Measurements from ENCODE around the gene LDLRAD4.

LDLRAD4 gene

DNA sequence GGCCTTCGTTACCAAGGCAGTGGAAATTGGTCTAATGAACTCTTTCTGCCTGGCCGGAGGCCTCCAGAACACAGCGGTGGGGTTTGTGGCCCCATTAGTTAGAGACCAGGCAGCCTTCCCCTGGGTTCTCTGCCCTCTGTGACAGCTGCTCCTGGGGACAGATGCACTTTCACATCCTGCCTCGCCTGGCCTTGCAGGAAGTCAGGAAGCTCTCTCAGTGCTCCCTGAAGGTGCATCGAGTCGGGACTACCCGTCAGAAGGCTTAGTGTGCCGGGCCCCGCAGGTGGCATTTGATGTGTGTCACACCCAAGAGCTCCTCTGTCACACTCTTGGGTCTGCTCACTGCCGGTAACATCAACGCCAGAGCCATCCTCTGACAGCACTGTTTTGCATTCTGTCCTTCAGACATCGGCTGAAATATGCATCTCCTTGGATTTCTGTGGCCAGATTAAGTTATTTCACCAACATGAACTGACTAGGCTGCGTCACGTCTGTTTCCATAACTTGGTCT lies 158.3 kb downstream of the LDLRAD4 start:
- DNase-seq = no peak

DNA sequence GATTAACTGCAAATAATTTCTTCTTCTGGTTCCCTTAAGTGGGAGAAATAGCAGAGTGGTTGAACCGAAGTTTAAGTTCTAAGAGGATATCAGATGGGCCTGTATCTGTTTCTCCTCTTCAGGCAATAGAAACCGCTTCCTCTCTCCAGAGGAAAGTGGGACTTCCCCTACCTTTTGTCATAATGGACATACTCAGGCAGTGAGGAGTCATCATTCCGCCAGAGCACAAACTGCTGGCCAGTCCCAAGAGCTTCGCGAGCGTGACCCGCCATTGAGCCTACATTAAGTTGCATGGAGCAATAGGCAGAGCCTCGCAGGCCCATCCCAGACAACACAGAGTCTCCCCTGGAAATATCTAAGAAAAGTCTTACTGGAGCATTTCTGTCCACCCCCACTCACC lies 158.9 kb downstream of the LDLRAD4 start:
- DNase-seq = no peak

DNA sequence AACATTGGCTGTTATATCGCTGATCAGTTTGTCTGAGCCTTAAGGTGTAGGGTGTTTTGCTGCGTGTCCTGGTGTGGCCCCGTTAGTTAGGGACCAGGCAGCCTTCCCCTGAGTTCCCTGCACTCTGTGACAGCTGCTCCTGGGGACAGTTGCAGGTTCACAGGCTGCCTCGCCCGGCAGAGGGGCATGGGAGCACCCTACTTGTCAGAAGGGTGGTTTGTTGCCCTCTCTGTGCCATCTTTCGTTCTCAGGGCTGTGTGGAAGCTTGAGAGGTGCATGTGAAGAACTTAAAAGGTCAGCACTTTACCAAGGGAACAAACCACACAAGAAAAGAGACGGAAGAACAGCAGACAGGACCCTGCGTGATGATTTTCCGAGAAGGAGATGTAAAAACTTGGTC lies 159.6 kb downstream of the LDLRAD4 start:
- no peak for DNase-seq

DNA sequence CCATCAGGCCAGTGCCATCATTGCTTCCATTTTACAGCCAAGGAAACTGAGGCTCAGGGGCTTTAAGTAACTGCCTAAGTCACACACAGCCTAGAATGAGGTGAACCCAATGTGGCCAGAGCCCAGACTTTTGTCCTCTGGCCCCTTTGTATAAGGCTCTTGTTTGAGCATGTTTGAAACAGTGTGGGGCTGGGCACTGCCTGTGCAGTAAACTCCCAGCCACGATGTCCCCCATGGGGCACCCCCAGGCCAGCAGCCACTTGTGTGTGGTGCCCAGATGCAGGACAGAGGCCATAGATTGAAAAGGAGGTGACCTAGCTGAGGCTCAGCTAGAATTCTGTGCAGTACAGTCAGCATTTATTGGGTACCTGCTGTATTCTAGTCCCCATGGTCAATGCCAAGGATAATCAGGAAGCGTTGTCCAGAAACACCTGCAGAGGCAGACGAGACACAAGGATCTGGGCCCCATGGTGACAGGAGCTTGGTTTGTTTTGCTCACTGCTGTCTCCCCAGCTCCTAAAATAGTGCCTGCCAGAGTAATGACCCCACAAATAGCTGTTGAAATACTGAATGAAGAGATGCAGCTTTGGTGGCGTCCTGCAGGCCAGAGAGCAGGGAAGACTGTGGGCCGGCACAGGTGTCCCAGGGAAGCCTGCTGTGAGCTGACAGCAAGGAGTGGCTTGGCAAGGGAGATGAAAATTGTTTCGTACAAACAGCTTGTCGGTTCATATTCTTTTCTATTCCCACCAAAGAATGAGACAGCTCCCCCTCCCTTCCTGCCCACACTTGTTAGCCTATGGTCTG lies 160.7 kb downstream of the LDLRAD4 start:
- no peak for DNase-seq

DNA sequence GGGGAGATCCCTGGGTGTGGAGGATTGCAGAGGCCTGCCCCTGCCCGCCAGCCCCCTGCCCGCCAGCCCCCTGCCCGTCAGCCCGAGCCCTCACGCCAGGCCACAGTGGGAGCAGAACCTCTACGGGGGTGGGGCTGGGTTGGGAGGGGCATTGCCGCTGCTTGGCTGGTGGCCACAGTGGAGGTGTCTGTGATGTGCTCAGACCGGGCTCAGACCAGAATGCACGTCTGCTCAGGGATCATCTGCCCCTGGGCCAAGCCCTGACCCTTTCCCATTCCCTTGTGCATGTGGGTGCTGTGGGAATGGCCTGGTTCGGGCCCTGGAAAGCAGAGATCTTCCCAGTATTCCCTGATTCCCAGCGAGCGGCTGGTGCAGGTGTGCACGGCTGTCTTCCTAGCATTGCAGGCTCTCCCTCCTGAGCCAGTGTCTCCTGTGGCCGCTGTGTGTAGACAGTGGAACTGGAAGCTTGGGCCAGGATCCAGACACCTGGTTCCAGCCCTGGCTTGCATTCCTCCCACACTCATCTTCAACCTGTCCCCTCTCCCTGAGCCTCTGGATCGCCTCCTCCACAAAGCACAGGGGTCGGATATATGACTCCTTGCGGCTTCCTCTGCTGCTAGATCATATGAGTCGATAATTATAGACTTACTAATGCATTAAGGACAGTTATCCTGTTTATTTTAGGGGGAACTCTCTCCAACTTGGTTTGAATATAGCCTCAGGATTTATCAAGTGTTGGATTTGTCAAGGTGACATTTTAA lies 161.6 kb downstream of the LDLRAD4 start:
- no peak for DNase-seq

DNA sequence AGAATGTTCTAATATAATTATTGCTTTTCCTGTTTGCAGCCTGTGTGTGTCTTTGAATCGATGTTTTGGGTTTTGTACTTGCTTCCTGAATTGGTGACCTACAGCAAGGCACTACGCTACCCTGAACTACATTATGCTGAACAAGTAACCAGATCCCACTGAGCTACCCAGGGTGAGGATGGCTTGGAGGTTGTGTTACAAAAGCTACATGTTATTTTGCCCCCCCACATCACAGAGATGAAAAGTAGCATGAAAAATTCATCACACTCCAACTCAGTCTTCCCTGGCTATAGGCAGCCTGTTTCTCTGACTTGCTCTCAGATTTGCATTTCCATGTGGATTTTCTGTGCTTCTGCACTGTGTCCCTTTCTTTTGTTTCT lies 162.1 kb downstream of the LDLRAD4 start:
- no peak for DNase-seq

DNA sequence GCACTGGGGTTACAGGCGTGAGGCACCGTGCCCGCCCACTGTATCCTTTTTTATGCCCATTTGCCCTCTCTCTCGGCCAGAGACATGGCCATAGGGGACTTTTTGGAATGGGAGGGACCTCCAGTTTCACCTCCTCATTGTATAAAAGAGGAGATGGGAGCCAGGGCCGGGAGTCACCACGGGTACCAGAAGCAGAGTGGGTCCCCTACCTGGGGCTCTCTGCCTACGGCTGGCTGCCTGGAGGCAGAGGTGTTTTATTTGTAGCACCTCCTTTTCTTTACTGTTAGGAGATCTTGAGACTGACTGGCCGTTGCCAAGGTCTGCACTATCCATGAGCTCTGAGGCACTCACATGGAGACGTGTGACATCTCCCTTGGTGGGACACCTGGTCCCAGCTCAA lies 162.8 kb downstream of the LDLRAD4 start:
- DNase-seq = no peak

DNA sequence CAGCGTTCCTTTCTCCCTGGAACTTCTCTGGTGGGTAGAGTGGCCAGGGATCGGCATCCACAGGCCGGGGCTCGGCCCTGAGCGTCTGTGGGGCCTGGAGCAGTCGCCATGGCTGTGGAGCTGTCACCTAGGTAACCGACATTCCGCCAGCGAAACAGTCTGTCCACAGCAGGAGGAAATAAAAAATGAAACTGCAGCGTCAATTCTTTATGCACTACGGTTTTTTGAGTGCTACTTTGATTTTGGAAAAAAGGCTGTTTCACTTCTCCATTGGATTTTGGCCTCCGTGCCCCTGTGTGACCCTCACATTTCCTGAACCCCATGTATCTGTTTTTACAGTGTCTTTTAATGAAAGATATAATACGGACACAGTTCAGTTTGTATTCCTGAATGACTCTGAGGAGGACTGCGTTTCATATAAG lies 163.4 kb downstream of the LDLRAD4 start:
- DNase-seq = no peak

DNA sequence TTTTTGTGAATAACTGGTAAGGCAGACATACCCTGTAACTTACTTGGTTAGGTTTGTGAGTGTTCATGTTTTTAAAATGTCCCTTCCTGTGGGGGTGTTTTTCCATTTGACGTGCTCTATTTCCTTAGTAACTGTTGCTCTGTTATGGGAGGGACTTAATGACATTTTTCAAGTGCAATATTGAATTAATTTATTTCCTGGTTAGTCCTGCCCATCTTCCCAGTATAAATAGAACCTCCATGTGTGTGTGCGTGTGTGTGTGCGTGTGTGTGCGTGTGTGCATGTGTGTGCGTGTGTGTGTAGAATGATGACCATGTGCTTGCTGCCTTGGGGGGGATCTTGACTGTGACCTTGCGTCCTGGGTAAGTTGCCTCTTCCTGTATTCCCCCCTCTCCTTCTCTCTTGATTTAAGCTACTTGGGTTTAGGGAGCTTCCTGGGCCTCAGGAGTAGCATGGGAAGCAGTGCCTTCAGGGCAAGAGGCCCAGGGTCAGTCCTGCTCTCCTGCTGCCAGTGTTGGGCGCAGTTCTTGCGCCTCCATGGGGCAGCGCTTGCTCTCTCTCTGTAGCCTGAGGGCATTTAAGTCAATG lies 163.9 kb downstream of the LDLRAD4 start:
- DNase-seq = no peak

DNA sequence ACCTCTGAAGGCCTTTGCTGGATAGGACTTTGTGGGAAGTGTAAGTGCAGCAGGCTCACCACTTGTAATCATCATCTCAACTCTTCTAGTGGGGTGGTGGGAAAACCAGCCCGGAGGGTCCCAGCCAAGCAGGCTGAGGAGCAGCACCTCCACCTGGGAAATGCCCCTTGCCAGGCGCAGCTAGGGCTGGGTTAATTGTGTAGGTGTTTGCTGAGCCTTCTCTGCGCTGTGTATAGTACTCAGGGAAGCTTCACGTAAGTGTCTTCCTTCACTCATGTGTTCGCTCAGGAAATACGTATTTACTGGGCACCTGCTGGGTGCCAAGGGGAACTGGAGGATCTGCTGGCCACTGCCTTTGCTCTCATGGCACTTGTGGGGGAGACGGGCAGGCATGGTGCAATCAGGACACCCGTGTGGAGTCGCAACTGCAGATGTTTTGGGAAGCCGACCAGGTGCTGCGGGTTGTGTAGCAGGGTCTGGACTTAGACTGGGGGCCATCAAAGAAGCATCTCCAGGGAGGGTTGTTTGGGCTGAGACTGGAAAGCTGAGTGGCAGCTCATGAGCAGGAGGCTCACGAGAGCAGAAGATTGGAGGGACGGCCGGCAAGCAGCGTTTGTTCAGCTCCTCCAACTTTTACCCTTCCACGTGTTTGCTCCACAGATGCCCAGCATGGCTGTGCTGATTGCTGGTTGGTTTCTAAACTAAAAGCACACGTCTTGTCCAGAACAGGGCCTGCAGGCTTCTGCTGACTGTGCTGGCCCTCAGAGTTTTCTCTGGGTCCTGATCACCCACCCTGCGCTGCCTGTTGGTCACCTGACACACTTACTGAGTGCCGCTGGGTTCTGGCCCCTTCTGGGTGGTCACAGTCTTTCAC lies 164.6 kb downstream of the LDLRAD4 start:
- no peak for DNase-seq

DNA sequence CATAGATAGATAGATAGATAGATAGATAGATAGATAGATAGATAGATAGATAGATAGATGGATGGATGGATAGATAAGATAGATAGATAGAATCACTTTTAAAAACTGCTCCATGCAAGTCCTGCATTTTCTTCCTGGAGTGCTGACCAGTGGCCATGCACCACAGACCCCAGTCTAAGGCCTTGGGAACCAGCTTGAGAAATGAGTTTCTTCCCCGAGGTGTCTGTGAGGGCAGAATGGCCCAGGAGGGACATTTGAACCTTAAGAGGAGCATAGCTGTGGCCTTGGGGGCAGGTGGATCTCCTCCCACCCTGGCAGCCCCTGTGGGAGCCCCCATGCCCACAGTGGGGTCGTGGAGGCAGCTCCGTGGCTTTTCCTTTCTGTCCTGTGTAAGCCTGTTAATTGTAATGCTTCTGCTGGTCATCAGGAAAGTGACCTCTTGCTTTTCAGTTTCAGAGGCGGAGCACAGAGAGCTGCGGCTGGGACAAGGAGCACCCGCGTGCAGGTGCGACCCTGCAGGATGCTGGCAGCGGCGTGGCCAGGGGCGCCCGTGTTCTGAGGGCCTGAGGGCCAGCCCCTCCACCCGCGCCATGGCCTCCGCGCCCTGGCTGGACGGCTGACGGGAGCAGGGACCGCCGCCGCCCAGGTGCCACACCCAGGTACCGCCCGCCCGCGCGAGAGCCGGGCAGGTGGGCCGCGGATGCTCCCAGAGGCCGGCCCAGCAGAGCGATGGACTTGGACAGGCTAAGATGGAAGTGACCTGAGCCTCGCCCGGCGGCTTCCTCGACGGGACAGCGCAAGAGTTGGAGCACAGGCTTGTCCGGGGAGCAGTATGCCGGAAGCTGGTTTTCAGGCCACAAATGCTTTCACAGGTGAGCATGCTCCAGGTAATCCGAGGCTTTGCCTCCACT lies 168.6 kb downstream of the LDLRAD4 start:
- DNase-seq = no peak

DNA sequence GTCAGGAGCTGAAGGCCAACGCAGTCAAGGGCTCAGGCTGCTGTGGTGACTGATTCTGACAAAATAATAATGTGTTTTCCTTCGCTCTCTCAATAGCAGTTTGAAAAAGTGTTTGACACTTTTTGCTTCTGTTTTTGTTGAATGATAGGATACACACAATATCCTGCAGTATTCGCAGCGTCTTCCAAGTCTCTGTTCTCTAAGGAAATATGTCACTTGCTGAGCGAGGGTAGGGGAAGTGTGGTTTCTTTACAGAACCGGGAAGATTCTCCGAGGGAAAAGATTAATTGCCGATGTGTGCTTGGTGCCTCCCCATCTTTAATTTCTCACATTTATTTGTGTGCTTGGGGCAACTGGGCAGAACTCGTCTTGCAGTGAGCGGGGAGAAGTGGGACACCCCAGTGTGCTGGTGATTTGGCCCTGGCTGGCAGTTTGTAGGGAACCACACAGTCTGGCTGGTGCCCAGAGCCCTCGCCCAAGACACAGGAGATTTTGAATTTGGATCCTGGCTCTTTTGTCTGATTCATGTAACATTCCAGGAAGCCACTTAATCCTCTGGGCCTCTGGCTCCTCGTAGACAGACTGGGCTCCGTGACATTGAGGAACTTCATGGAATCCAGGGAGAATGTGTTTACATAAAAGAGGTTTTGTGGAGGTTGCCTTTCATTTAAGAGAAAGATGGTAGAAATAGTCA lies 169.4 kb downstream of the LDLRAD4 start:
- no peak for DNase-seq

DNA sequence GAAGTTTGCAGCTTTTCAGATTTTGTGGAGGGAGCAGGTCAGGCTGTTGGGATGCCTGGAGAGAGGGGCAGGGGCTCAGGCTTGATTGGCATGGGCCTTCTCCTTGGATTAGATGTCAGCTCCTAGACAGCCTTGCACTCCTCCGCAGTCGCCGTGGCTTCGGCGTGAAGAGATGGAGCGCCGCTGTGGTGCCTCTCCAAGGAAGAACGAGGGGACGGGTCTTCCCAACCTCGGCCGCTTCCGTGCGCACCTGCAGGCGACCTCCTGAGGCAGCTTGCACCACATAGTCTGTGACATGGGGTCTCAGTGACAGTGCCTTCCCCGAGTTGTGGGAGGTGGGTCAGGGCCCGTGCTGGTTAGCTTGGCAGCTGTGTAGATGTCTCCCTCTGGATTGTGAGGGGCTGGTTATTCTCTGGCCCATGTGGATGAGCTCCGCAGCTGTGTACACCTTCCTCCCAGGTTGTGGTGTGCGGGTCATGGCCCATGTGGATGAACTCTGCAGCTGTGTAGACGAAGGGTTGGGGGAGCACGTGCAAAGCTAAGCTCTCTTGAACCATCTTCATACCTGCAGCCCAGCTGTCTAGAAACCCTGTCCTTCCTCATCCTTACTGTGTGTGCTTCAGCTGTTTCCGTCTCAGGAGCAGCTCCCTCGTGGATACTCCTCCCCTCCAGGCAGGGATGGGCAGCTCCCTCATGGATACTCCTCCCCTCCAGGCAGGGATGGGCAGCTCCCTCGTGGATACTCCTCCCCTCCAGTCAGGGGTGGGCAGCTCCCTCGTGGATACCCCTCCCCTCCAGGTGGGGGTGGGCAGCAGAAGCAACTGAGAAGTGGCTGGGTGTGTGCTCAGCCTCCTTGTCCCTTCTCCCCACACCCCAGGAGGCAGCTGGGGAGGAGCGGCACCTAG lies 170.3 kb downstream of the LDLRAD4 start:
- no peak for DNase-seq

DNA sequence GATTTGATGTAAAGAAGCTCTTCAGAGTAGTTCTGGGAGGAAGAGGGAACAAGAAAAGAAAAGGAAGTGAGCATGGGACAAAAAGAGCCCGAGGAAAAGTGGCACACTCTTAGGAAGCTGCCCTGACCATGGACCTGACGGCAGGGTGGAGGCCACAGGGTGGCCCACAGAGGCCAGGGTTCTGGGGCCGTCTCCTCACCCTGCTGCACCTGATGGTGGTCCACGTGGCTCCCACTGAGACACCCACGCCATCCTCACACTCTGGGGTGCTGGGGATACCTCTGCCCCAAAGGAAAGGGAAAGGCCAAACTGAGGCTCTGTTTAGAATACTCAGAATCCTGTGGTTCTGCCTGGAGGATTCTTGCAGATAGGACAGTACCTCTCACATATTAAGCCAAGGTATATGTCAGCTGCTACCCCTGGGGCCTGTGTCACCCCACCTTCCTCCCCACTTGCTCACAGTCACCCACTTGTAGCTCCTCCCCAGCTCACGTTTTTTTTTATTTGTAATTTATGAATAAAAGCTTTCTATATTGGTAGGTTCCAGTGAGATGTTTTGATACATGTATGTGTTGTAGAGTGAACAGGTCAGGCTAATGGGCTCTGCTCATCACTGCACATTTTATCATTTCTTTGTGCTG lies 171.1 kb downstream of the LDLRAD4 start:
- no peak for DNase-seq

DNA sequence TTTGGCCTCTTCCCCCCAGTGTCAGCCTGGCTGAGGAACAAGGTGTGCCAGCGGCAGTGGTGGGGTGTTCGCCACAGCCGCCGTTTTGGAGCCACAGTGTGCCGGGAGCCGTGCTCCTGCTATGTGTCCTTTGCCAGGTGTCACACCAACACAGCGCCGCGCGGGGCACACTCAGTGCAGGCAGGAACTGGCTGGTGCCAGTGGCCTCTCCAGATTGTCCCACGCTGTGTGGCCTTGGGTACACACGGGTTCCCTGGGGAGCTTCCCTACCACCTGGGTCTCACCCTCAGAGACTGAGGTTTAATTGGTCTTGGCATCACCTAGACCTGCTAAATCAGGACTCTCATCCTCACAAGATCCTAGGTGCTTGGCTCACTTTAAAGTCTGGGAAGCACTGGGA lies 171.6 kb downstream of the LDLRAD4 start:
- no peak for DNase-seq

DNA sequence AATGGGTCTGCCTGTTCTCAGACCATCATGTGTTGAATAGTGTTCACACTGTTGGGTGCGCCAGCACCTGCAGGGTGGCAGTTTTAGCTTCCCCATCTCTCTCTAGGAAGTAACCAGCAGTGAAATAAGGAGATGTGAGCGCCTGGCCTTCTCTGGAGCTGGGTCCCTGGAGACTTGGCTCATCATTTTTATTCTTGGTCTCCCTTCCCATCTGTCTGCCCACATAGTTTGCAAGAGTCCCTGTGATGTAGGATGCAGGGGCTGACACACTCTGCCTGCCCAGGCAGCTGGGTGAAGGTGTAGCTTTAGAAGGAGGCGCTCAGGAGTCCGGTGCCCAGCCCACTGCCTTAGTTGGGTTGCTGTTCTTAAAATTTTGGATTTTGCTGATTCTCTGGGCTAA lies 172.2 kb downstream of the LDLRAD4 start:
- DNase-seq = no peak

DNA sequence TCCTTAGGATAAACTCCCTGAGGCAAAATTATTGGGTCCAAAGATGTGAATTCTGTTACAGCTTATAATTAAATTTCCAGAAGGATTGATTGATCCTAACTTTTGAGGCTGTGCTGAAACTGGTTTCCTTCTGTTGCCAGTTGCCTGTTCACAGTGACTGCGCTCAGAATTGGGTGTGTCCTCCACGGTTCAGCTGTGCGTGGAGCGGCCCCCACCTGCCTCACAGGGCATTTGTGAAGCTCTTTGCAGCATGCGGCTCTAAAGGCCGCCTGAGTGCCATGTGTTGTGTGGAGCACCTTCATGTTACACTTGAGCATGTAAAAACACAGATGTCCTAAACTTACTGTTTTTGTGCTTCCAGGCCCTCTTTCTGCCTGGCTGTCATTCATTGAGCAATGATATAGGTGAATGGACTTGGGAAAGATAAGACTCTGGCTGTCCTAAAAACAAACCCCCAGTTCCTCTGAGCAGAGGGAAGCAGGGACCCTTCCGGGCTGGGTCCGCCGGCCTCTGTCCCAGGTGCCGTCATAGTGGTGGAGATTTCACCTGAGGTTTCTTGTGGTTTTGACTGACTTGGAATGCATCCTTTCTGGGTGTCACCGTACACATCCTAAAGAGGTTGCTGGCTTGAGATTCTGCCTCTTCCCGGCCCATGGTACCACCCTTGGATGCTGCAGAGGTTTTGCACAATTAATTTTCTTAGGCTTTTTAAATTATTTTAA lies 173.6 kb downstream of the LDLRAD4 start:
- DNase-seq = no peak

DNA sequence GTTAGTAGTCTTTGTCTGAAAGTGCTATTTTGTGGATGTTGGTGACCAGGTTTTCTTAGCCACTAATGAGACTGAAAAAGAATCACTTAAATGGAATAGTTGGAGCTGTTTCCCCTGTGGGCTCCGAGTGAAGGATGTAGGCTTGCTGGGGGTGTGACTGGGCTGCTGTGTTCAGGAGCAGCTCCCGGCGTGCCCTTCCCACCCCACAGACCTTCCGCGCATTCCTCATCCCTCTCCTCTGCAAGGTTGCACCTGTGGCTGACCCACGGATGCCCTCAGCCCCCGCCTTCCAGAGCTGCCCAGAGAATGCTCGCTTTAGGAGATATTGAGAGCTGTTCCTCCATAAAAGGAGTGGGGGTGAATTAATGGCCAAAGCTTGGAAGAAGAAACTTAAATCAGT lies 174.3 kb downstream of the LDLRAD4 start:
- no peak for DNase-seq

DNA sequence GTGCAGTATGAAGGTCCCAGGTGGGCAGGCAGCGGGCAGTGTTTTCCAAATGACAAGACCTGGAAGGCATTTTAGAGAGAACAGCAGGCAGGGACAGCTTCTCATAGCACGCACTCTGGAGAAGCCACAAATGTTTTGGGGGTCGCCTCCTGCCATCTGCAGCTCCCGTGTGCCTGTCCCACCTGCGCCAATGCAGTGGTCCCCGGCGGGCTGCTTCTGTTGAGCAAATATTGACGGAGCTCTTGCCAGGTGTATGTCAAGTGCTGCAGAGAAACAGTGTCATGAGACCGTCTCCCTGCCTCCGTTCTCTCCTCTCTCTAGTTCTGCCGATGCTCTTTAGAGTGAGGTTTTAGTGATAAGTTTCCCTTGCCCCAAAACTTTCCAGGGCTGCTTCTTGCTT lies 174.8 kb downstream of the LDLRAD4 start:
- peak; percentile 56 for DNase-seq

All from NCI-H1105 (cell line).